HG02623 (cell line): ENCODE measurements around the gene CCDC61.

Experiments
- ATAC-seq: cut with Tn5 transposase; IDR thresholded peaks from one replicate; pipeline ENCODE4 v1.9.1; 2021; ENCODE audit warnings: moderate library complexity; ENCODE audit not compliant: unreplicated experiment

Gene CCDC61

DNA sequence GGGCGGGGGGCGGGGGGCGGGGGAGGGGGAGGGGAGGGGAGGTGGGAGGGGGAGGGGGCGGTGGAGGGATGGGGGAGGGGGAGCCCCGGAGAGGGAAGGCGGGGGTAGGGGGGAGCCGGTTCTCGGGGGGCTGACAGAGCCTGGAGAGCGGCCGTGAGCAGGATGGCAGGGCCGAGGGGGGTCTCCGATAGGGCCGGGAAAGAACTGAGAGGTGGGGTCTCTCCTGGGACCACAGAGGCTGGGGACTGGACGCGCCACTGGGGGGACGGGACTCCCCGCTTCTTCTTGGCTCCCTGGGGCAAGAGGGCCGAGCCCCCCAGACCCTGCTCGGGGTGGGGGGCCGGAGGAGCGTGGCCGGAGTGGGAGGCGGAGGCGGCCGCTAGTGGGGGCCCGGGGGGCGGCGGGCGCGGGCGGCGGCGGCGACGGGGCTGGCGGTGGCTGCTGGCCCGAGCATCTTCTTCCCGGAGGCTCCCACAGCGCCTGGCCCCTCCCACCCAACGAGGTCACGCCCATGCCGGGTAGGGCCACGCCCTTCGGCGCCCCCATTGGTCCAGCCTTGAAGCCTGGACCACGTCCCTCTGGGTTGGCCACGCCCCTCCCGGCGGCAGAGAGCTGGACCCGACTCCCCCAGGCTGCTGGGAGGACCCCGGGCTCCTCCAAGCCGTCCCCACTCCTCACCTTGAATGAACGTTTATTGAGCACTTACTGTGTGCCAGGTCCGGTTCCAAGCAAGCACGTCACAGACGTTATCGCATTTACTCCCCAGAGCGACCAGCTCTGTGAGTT, 21.5 kb upstream of the CCDC61 start, which contains the start of gene NOVA2:
Gene NOVA2 (minus strand): TSS at position 313 of the 786 bp plus-strand sequence. CDS start 514 bp downstream, outside the sequence.
- no peak for ATAC-seq

DNA sequence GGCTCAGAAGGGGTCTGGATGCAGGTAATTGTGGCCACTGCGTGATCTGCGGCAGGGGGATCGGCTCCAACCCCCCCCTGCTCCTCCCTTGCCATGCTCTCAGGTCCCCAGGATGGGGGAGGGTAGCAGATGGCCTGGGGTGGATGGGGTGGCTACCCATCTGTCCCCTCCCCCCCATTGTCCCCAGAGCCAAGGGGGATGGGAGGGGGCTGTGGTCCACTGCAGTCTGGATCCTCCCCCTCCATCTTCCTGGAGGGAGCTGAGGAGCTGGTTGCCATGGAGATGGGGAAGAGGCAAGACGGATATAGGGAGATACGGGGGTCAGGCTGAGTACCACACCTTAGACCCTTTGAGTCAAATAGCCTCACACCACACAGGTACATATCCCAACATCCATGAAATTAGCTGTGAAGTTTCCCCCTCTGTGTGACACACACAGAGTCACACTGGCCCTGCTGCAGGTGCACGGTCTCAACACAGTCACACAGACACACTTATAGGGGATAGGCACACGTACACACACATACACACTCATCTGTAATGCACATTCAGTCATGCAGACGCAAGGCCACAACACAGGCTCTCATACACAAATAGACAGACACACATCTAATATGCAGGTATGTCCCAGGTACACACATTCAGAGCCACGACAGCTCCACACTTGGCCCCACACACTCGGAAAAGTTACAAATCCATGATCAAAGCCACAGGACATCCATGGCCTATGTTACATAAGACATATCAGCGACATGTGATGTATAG, 19.8 kb upstream of the CCDC61 start:
- ATAC-seq: no peak

- no peak for ATAC-seq
Measured at GRCh38 chr19:45976178-45976577, 19.1 kb upstream of the CCDC61 start.

DNA sequence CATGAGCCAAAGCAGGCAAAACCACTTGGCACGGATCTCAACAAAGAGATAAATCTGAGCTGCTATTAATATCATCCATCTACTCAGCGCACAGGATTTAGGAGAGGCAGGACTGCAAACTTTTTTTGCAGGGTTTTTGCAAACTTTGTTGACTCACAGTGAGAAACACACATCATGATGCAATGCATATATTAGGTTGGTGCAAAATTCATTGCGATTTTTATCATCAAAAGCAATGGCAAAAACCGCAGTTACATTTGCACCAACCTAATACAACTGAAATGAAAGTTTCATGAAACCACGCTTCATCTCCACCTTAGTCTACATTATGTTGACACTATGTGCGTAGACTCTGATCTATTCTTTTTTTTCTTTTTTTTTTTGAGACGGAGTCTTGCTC, 17.1 kb upstream of the CCDC61 start:
- no peak for ATAC-seq

GRCh38 chr19:45981350-45981749, 13.9 kb upstream of the CCDC61 start:
- no peak for ATAC-seq

DNA sequence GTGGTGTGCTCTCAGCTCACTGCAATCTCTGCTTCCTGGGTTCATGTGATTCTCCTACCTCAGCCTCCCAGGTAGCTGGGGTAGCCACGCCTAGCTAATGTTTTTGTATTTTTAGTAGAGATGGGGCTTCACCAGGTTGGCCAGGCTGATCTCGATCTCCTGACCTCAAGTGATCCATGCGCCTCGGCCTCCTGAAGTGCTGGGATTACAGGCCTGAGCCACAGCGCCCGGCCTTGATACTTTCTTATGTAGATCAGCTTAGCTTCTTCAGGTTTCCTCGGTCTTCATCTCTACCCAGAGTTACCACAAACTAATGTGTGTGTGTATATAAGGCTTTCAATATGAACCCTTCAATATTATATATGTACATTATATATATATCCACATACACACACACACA, 9.9 kb upstream of the CCDC61 start:
- no peak for ATAC-seq

GRCh38 chr19:45990113-45990728, 5.0 kb upstream of the CCDC61 start:
- ATAC-seq: no peak

DNA sequence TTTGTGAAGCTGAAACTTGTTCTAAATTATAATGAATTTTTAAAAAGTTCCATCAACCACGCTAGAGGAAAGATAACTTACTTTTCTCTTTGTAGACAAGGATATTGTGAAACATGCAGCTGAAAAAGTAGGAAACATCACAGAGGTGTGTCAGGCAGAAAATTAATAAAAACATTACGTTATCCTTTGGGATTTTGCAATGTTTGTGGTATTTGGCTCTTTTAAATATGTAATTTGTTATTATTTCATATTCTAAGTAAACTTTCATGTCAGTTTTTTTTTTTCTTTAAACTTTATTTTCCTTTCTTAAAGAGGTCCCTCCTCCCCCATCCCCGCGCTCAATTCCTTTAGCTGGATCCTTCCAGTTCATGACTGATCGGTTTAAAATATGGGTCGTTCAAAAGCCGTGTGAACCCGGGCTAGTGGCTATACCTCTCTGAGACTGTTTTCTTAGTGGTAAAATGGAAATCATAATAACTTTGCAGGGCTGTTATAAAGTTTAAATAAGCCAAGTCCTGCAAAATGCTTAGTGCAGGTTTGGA, 740 bp upstream of the CCDC61 start:
- no peak for ATAC-seq

- no peak for ATAC-seq
Measured at GRCh38 chr19:45995715-45996385, 583 bp downstream of the CCDC61 start.

- no peak for ATAC-seq
Measured at GRCh38 chr19:45996933-45997332, 1.7 kb downstream of the CCDC61 start.

- ATAC-seq: no peak
Measured at GRCh38 chr19:45998834-45999233, 3.6 kb downstream of the CCDC61 start.

DNA sequence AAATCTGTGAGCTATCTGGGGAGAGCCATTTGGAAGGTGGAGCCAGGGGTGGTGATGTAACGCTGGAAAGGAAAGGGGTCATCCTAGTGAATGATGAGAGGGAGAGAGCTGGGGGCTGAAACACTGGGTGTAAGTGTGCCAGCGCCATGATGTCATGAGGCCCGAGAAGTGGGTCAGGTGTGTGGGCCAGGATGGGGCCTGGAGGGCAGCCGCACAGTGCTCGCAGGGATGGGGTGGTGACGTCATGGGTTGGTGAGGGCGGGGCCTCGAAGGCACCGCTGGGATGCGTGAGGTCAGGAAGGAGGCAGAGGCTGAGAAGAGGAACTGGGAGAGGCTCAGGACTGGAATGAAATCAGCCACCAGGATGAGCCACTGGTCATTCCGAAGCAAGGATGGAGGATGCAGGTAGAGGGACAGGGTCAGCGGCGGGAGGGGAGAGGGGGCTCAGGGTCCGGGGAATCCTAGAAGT, 4.4 kb downstream of the CCDC61 start:
- no peak for ATAC-seq

DNA sequence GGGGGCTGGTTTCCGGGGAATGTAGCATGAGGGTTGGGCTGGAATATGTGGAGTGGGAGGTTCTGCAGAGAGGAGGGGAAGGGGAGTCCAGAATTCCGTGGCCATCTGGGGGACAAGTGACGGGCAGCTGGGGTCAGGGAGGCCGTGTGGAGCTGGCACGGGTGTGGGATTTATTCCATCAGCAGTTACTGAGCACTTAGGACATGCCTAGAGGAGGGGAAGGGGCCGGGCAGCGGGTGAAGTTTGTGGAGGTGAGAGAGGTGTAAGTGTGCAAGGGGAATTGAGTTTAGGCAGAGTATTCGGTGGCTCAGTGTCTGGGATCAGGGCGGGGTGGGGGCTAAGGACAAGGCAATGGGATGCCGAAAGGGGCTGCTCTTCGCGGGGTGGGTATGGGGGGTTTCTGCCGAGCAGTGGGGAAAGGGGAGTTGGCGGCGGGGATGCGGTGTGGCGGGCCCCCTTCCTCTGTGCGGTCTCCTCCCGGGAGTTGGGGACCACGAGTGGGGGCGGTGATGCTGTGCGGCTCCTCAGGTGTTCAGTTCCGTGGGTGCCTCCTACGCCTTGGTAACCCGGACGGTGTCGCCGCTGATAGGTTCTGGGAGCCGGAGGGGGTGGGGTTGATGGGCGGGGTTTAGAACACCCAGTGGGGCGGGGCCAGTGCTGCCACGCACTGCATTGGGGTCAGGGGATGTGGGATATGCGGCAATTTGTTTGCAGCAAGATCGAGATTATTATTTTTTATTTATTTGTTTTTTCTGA, 5.4 kb downstream of the CCDC61 start:
- ATAC-seq: no peak

DNA sequence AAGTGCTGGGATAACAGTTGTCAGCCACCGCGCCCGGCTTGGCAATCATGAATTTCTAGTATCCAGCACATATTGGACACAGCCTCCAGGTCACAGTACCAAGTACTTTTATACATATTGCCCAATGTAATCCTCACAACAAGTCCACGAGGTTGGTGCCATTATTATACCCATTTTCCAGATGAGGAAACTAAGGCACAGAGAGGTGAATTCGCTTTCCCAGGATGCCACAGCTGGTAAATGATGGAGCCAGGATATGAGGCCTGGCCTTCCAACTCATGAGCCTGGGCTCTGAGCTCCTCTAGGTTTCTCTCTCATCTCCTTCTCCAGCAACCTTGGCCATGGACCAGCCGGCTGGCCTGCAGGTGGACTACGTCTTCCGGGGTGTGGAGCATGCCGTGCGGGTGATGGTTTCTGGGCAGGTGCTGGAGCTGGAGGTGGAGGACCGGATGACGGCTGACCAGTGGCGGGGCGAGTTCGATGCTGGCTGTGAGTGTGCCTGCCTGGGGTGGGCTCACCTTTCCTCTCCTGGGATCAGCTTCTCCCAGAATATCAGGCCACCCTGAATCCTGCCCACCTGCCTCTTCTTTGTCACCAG, 7.5 kb downstream of the CCDC61 start:
- no peak for ATAC-seq

DNA sequence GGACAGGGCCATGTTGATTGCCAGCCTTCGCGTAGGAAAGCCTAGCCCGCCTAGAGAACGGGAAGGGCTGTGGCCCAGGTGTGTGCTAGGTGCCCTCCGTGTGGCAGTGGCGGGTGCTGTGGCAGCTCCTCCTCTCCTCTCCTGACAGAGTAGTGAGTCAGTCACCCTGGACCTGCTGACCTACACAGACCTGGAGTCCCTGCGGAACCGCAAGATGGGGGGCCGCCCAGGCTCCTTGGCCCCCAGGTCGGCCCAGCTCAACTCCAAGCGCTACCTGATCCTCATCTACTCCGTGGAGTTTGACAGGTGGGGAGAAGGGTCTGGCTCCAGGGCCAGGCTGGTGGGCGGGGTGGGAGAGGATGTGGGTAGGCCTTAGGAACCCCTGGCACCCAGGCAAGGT, 11.1 kb downstream of the CCDC61 start:
- no peak for ATAC-seq

GRCh38 chr19:46009530-46010510, 14.6 kb downstream of the CCDC61 start:
- no peak for ATAC-seq

DNA sequence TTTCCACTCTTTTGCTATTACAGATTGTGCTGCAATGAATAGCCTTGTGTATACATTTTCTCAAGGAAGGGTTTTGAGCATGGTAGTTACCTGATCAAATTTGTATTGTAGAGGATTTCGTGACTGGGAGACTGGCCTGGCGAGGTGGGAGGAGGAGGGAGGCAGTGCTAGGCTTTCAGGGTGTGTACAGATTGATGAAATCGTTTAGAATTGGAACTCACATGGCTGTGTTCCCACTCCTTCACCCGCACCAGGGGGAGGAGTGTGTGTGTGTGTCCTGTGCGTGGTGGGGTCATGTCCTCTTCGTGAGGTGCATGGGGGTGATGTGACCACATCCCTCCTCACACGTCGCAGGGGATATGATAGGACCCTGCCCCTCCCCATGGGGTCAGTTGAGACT, 19.3 kb downstream of the CCDC61 start:
- no peak for ATAC-seq

DNA sequence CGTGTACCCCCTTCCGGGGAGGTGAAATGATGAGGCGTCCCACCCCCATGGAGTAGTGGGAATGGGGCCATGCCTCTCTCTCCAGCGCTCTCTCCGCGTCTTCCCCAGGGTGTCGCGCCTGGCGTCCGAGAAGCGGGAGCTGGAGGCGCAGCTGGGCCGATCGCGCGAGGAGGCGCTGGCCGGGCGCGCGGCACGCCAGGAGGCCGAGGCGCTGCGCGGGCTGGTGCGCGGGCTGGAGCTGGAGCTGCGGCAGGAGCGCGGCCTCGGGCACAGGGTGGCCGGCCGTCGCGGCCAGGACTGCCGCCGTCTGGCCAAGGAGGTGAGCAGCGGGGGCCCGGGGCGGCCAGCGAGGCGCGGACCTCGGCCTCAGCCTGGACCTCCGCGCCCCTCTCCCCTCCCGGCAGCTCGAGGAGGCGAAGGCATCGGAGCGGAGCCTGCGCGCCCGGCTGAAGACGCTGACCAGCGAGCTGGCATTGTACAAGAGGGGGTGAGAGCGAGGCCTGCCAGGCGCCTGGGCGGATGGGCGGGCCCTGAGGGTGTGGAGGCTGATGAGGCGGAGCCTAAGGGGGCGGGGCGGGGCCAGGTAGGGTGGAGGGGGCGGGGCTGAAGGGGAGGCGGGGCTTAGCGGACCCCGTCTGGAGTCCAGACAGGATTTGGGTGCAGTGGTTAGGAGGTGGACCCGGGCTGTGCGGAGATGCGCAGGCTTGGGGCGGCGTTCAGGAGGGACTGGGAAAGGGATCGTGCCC, 19.8 kb downstream of the CCDC61 start:
- no peak for ATAC-seq
